HG02938 (cell line): Measurements from ENCODE around the gene NPS.

ENCODE experiments used
- ATAC-seq: cut with Tn5 transposase; IDR thresholded peaks from one replicate; pipeline ENCODE4 v1.9.1; 2021; ENCODE audit warnings: mild to moderate bottlenecking, moderate library complexity; ENCODE audit not compliant: unreplicated experiment

NPS gene

DNA sequence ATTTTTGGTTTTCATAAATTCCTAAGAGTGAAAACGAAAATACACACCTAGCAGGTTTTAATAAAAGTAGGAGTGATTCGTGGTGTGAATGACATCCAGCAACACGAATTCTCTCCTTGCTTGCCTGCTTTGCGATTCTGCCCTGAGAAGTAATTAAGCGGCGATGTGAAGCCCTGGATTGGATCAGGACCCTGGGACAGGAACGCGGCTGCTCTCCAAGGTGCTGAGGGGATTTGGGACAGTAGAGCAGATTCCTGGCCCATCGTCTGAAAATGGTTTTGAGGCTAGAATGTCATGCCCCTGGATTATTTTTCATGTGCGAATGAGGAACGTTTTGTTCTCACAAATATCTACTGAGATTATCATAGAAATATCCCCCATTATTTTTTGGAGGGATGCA, 7.8 kb downstream of the NPS start:
- ATAC-seq: no peak

DNA sequence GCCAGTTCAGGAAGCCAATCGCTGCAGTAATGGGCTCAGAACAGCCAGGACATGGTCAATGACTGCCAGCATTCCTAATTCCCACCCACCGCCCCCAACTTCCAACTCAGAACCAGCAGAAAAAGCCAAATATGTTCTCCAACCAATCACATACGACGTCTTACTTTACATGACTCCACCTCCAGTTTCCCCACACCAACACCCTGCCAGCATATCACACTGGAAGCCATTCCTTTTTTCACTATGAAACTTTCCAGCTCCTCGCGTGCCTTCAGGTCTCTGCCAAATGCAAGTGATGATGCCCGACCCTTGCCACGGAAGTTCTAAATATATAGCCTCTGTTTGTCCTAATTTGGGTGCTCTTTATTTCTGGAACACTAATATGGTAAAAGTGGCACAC, 12.5 kb downstream of the NPS start:
- ATAC-seq: no peak

DNA sequence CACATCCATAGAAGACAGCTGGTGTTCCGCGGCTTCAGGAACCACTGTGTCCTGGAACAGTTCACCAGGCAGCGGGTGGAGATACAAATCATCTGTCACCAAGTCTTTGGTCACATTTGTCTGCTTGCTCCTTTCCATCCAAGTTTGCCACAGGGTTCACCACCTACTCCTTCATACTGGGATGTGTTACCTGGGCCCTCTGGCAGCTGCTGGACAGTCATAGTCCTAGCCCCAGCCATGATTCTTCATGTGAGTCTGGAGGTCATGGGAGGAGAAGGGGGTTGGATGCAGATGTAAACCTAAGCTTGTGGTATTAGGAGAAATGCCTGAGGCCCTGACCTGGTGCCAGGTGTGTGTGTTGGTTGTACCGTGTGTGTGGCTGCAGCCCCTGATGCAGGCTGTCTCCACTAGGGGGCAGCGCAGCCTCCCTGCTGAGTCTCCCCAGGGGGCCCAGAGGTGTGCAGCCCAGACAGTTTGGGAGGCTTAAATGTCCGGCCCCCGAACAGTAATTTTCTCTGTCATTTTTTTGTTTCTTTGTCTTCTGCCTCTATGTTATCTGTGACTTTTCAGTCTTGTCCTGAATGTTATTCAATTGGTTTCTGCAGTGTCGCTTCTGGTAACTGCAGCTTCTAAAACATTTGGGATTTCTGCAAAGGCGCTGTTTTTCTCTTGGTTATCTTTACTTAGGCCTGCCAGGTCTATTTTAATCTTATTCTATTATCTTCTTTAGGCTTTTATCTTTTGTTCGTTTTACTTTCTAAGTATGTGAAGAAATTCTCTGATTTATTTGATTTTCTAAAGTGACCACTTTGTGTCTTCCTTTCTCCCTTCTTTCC, 14.8 kb downstream of the NPS start:
- peak; percentile 70 for ATAC-seq

DNA sequence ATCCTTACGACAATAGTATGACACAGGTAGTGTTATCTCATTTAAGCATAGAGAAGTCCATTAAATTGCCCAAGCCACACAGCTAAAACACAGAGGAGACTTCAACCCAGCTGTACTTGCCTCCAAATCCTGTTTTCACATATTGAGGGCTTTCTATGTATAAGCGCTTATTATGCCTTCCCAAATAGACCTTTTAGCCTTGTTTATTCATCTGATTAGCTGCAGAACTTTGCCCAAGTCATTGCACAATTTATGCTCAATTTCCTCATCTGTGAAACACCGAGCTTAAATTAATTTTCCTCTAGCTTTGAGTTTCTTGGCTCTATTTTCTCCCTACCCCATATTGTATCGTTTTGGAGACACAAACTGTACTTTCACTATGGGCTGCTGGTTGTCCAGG, 15.5 kb downstream of the NPS start:
- ATAC-seq: no peak

DNA sequence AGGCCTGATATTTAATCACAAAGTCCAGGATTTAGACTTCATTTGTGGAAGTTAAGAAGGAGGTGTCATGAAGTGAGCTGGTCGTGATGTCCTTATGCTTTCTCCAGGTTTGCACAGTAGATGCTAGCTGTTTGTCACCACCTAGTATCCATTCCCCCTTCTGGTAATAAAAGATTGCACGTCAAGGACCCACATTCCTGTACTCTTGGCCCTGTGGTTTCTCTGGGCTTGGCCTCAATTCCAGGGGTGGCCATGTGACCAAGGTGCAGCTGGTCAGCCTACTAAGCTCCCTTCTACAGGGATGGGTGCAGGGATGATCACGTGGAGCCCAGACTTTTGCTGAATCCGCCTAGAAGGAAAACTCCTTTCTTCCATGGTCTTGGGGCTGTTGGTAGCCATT, 16.5 kb downstream of the NPS start:
- no peak for ATAC-seq

DNA sequence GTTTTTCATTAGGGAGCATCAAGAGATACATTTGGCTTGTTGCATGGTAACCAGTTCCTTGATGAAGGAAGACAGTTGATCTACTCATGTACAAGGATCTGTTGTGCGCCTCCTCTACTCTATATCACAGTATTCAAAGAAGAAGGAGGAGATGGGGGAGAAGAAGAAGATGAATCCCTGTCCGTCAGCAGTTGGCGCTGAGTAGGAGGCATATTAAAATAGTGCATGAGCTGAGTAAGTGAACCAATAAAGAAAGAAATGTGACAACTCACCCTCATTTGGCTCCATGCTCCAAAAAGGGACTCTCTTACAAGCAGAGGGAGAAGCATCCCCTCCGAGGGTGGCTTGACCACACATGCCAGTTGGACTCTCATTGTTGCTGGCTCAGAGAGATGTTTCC, 20.1 kb downstream of the NPS start:
- ATAC-seq: no peak

DNA sequence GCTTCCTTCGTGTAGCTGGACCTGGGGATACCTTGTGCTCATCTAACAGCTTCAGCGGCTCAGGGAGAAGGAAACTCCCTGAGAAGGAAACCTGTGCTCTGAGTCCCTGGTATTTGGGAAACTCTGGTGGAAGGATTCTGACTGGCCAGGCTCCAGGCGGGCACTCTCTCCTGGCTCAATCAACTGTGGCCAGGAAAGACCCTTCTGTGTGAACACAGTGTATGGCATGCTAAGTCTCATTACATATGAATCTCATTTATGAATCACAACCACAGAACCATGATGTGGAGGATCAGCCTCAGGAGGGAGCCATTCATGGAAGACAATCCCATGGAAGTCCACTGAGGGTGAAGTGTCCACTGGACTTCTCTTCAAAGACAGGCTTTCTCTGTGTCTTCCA, 20.9 kb downstream of the NPS start:
- no peak for ATAC-seq

DNA sequence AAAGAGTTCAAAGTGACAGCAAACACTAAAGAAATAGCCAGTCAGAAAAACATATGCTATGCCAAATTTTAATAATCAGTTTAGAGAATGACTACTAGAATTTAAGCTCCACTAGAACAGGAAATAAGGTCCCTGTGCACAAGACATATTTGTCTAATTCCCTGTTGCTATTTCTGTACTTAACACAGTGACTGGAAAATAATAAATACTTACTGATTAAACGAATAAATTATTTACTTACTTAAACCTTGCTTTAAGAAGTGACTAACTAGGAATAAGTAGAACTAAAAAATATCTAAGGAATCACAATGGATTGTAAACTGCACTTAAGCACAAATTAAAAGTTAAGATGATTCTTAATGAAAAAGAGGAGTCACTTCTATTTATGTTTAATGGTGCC, 22.3 kb downstream of the NPS start:
- no peak for ATAC-seq

DNA sequence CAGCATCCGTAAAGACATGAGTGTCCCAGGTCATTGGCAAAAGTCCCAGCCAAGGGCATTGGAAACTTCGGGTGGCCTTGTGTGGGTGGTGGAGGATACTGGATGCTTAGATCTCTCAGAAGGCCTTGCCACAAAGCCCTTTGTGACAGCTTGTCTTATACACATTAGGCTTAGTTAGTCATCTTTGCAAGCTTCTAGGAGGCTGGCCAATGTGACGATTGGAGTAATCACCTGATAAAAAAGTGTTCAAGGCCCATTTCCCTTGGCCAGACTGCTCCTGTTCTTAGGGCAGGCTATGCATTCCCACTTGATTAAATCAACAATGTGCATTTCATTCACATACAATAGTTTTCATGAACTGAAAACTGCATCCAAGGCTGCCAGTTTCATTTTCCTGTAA, 26.9 kb downstream of the NPS start:
- no peak for ATAC-seq

DNA sequence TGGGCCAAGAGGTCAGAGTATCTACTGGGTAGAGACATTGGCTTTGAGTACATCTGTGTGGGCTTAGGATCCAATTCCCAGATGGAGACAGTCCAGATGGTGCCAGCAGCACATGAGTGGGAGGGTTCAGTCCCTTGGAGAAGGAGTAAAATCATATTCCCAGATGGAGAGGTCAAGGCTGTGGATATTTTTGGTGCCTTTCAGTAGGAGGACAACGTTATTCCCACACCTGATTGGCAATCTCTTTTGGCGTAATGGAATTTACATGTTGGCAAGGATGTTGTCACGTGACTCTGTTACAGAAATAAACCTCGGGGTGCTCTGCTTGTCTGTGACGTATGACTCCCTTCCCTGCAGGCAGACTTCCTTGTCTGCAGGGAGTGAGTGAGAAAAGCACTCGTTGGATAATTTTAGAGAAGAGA, 27.6 kb downstream of the NPS start:
- ATAC-seq: no peak

DNA sequence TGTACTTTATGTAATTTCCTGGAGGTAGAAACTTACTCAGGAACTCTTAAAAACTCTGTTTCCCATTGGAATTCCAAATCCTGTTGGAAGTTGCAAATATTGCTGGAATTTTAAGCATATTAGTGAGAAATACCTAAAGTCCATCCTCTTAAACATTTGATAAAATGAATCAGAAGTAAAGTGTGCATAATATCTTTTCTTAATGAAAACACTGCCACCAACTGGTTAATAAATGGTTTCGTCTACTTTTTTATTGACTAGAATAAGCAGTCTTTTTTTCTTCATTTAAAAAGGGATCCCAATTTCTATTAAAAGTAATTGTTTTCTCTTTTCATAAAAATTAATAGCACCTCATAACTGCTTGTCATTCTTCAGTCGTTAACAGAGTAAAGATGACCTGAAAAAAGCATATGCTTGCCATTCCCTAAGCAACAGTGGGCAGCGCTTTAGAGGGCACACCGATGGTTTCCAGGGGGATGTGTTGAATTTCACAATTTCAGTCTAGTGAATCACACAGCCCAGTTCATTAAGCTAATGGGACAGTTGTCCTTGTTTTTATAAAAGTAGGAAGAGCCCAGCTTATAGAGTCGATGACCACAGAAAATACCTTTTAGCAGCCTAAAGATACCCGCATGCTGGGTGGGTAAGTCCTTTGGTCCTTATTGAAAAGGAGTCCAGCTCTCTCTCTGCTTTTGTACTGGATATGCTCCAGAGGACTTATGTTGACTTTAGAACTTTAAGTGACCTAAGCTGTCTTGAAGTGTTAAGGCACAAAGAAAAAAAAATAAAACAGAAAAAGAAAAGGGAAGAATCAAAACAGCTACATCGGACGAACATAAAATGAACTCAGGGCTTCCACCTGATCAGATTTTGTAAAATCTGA, 28.5 kb downstream of the NPS start:
- no peak for ATAC-seq

DNA sequence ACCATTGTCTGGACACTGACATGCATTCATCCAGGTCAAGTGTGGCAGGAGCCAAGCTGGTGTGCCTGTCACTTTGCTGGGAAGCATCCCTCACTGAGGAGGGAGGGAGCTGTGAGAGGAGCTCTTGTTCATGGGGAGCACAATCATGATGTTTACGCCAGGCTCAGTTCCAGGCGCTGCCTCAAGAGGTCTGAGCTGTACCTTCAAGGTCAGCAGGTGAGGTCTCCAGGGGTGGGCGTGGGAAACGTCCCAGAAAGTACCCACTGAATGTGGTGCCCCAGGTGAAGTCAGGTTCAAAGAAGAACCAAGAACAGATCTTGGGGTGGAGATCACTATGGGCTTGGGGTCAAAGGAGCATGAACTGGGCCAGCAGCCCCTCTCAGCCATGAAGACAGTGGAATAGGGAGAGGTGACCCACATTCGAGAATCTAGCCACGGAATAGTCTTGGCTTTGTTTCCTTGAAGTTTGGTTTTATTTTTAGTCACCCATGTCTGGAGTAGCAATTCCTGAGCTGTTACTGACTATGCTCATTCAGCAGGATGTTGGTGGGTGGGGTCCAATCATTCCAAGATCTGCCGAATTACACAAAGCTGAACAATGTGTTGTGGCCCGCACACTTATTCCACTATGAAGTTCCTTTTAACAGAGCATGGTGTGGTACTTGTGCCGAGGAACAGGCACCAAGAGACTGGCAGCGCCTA, 29.3 kb downstream of the NPS start:
- ATAC-seq: no peak

DNA sequence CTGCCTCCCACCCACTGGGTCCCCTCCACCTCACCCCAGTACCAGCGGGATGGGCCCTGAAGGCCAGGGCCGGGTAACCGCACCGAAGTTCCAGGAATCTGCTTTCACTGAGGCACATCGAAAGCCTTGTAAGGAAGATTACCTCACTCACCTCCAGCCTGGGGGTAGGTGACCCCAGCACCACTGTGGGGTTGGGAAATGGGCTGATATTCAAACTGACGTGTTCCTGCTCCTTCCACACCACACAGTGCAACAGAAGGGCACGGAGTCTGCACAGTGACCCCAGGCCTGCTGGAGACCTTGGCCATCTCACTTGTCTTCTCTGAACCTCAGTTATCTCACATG, 29.8 kb downstream of the NPS start:
- no peak for ATAC-seq

DNA sequence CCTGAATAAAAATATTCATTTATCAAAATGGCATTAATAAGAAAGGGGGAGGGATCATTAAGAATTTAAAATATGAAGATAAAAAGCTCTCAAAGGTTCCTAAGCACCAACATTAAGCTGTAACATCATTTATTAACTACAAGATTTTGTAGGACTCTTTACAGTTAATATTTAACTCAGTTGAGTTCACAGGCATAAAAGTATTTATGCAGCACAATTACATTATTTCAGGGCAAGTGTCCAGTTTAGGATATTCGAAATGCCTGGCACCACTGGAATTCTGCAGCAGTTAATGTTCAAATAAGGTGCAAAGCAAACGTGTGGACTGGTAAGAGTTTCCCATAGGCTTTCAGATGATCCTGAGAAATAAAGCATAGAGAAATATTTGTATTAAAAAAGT, 30.5 kb downstream of the NPS start:
- ATAC-seq: no peak

DNA sequence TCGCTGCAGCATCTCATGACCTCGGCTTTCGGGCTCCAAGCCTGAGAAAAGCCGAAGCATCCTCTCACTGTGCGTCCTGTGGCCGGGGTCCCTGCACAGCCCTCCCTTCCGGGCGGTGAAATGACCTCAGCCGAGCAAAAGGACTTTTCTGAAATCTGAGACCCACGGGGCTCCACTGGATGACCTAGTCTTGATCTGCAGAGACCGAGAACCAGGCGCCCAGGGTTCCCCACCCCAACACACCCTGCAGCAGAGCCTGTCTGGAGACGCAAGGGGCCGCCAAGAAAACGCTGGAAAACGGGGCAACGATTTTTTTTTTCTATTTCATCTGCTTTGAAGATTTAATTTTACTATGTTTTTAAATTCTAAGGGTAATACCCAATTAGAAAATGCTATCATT, 31.7 kb downstream of the NPS start:
- no peak for ATAC-seq

DNA sequence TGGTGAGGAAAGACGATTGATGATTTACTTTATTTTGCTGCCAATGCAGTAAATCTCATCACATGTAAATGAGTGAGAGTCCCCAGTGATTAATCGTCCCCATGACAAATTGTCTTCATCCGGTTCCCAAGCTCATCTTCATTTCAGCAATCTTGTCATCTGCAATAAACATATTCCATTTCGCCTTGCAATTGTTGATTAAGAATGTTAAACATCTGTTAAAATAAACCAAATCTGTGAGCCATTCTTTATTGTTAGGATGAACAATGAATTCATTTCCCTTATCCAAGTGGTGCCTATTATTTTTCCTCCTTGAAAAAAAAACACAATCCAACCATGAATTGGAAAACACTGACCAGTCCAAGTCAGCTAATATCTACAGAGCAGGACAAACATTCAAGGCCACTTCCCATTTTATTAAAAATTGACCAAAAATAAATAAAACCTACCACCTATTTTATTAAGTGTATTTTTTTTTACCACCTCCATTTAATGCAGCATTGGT, 36.5 kb downstream of the NPS start:
- no peak for ATAC-seq

DNA sequence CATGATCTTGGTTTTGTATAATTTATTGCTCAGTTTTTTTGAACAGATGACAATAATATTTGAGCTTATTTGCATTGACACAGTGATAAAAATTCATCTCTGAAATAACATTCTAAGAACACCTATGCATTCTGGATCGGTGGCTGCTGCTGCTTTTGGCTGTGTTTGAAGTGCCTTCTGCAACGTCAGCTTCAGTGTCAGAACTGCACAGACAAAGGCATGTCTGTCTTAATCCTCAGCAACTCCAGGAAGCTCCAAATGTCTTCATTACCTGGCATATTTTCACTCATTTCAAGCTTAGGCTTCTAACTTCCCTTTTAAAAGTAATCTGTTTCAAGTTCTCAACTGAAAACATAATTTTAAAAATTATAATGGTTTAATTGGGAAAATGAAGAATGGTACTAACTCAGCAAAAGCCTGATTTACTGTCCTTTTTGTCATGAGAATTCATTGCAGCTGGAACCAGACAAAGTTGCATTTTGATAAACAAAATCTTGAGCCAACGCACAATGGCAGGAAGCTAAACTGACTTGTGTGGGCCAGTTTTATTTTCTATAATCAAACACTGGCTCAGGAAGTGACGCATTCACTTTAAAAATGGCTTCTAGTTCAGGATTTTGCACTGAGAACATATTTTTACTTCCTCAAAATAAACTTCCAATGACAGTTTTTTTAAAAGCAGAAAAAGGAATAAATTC, 38.7 kb downstream of the NPS start:
- no peak for ATAC-seq

DNA sequence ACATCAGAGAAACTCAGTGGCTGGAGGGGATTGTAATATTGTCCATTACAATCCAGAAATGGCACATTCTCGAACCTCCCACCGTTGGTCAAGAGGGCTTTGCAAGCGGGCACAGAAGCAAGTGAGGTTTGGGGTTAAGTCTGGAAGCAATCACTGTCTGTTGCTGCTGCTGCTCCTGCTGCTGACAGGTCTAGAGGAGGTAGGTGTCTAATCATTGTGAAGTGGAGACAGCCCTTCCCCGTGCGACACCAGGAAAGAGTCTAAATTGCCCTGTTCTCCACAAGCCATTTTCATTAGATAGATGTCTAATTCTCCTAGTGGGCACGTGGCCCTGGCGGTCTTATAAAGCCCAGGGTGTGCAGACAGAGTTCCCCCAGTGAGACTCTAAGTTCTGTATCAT, 43.5 kb downstream of the NPS start:
- ATAC-seq: no peak

DNA sequence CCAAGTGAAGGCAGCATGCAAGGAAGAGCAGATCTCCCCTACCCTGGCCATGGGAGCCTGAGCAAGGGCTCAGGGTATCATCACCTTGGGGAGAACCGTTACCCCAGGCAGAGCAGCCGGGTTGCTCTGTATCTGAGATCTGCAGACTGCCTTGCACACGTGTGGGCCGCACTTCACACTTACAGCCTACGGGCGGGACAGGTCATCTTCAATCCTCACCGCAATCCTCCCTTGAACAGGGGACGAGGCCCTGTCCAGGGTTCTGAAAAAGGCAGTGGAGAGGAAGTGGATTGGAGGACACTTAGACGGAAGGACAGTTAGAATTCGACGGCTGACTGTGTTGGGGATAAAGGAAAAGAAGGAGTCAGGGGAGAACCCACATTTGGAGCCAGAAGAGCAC, 51.4 kb downstream of the NPS start:
- ATAC-seq: no peak
